ENCODE results near the gene GLB1L. TPM values are rescaled to one million over a fixed set of nuclear protein-coding genes. Genes with fewer than 3 reads are reported as not detected.

The GLB1L gene
- total and polyA plus RNA-seq, 2 of the 8 experiments (the other 6 are each of a cell fraction or from before 2014, with no cell fraction given) = 3.7 to 4.0 TPM

- TF ChIP-seq RNF2 (IDR thresholded peaks at IDR 0.05; ENCODE audit: borderline replicate concordance, low read depth, low read length, missing control alignments, poor library complexity, severe bottlenecking) (no peak), SP2 (IDR thresholded peaks at IDR 0.05; ENCODE audit: low read length) (no peak), GTF2F1 (IDR thresholded peaks at IDR 0.05; ENCODE audit: borderline replicate concordance, low read depth, low read length) (no peak), JUND (IDR thresholded peaks at IDR 0.05; ENCODE audit: low read length) (no peak)
Observed at GRCh38 chr2:219209236-219210195, 35.7 kb downstream of the GLB1L start (continued).
